IMR-90 (cell line): ENCODE data around the gene LSMEM2. TPM values are rescaled to one million over a fixed set of nuclear protein-coding genes. Genes with fewer than 3 reads are reported as not detected.

Experiments
- ATAC-seq: fragments of 200-7000 bp; cut with Tn5 transposase; 2 replicates; pipeline ENCODE4 v1.9.1; 2020; ENCODE audit warnings: low read depth, mild to moderate bottlenecking, moderate library complexity
- BruUV-seq: library from RNA; stranded (reverse); fragments of 400-500 nt; replicated peaks from 2 replicates; lab custom pipeline; 2021; lab: Mats Ljungman, UMichigan
- CTCF ChIA-PET: fragments of 300-600 bp; formaldehyde crosslinking; extraction: SDS; loops from one replicate; lab custom pipeline; 2021; ENCODE audit warnings: antibody characterized with exemption; lab: Yijun Ruan, JAX
- POLR2A ChIA-PET: fragments of 300-600 bp; sonication (Branson Sonifier 250); formaldehyde crosslinking; loops from one replicate; lab custom pipeline; 2022; ENCODE audit warnings: antibody characterized with exemption; ENCODE audit not compliant: unreplicated experiment; lab: Charles Lee
- DNase-seq: peaks from one replicate; pipeline ENCODE4 v3.0.0; 2013
- H2AFZ ChIP-seq: replicated peaks from 2 replicates; pipeline ENCODE3; 2013; ENCODE audit warnings: low read length, mild to moderate bottlenecking; ENCODE audit not compliant: poor library complexity
- H2AK5ac ChIP-seq: 2 replicates; pipeline ENCODE4 v1.6.1; 2013; ENCODE audit warnings: low read depth, low read length, inconsistent platforms
- H2AK9ac ChIP-seq: replicated peaks from 2 replicates; pipeline ENCODE3; 2013; ENCODE audit warnings: mild to moderate bottlenecking, low read depth, low read length, moderate library complexity; ENCODE audit not compliant: poor library complexity
- H2BK120ac ChIP-seq: 2 replicates; pipeline ENCODE4 v1.6.1; 2013; ENCODE audit warnings: low read depth, low read length, inconsistent platforms
- H2BK15ac ChIP-seq: 3 replicates; pipeline ENCODE4 v1.6.1; 2013; ENCODE audit warnings: low read depth, low read length, inconsistent platforms
- H2BK20ac ChIP-seq: 2 replicates; pipeline ENCODE4 v1.6.1; 2013; ENCODE audit warnings: low read depth, mild to moderate bottlenecking, inconsistent platforms, low read length, moderate library complexity
- H2BK5ac ChIP-seq: 2 replicates; pipeline ENCODE4 v1.6.1; 2013; ENCODE audit warnings: mild to moderate bottlenecking, low read depth, low read length, inconsistent platforms; ENCODE audit not compliant: poor library complexity, severe bottlenecking
- H3K14ac ChIP-seq: replicated peaks from 2 replicates; pipeline ENCODE4 v1.6.1; 2013; ENCODE audit warnings: low read depth, low read length, inconsistent platforms
- H3K18ac ChIP-seq: 2 replicates; pipeline ENCODE4 v1.6.1; 2013; ENCODE audit warnings: low read depth, low read length, control low read depth
- H3K23ac ChIP-seq: 2 replicates; pipeline ENCODE4 v1.6.1; 2013; ENCODE audit warnings: low read depth, low read length, inconsistent platforms
- H3K27ac ChIP-seq: 2 replicates; pipeline ENCODE4 v1.5.1; 2013; ENCODE audit warnings: mild to moderate bottlenecking, control low read depth, low read length; ENCODE audit not compliant: insufficient read depth
- H3K27me3 ChIP-seq: 2 replicates; pipeline ENCODE4 v1.6.1; 2013; ENCODE audit warnings: low read length; ENCODE audit not compliant: control insufficient read depth, insufficient read depth
- H3K36me3 ChIP-seq: 2 replicates; pipeline ENCODE4 v1.6.1; 2013; ENCODE audit warnings: low read length, mixed read lengths; ENCODE audit not compliant: control insufficient read depth, insufficient read depth
- H3K4ac ChIP-seq: 2 replicates; pipeline ENCODE4 v1.6.1; 2013; ENCODE audit warnings: low read depth, low read length, inconsistent platforms
- H3K4me1 ChIP-seq: 2 replicates; pipeline ENCODE4 v1.6.1; 2013; ENCODE audit warnings: low read length, mixed read lengths; ENCODE audit not compliant: control insufficient read depth, insufficient read depth
- H3K4me2 ChIP-seq: 2 replicates; pipeline ENCODE4 v1.6.1; 2013; ENCODE audit warnings: low read depth, mild to moderate bottlenecking, control low read depth, low read length, moderate library complexity
- H3K4me3 ChIP-seq: 2 replicates; pipeline ENCODE4 v1.5.1; 2013; ENCODE audit warnings: low read depth, mild to moderate bottlenecking, control low read depth, low read length, moderate library complexity; ENCODE audit not compliant: insufficient read depth
- H3K56ac ChIP-seq: 2 replicates; pipeline ENCODE4 v1.6.1; 2013; ENCODE audit warnings: low read length, inconsistent platforms; ENCODE audit not compliant: insufficient read depth; ENCODE audit errors: extremely low read depth
- H3K79me1 ChIP-seq, 2 experiments: 2 replicates each; pipeline ENCODE4 v1.6.1; 2013; ENCODE audit warnings: low read length in 2 of 2, inconsistent platforms in 1 of 2, low read depth in 1 of 2
- H3K9ac ChIP-seq: 2 replicates; pipeline ENCODE4 v1.6.1; 2013; ENCODE audit warnings: low read depth, low read length, control low read depth
- H3K9me1 ChIP-seq: 2 replicates; pipeline ENCODE4 v1.6.1; 2013; ENCODE audit warnings: low read length, inconsistent platforms; ENCODE audit not compliant: insufficient read depth
- H3K9me3 ChIP-seq: 2 replicates; pipeline ENCODE4 v1.6.1; 2013; ENCODE audit warnings: low read length; ENCODE audit not compliant: control insufficient read depth, insufficient read depth
- H4K20me1 ChIP-seq: 2 replicates; pipeline ENCODE4 v1.6.1; 2013; ENCODE audit warnings: low read length, inconsistent platforms; ENCODE audit not compliant: insufficient read depth
- H4K5ac ChIP-seq: 2 replicates; pipeline ENCODE4 v1.6.1; 2013; ENCODE audit warnings: mild to moderate bottlenecking, low read depth, low read length, control low read depth
- H4K8ac ChIP-seq, 2 experiments: 2 replicates each; pipeline ENCODE4 v1.6.1; 2013; ENCODE audit warnings: low read depth in 2 of 2, low read length in 2 of 2, control low read depth in 1 of 2, inconsistent platforms in 1 of 2
- H4K91ac ChIP-seq: 2 replicates; pipeline ENCODE4 v1.6.1; 2013; ENCODE audit warnings: low read depth, low read length, inconsistent platforms; ENCODE audit not compliant: insufficient read depth
- BHLHE40 ChIP-seq: fragments of 150-350 bp; IDR thresholded peaks from 2 replicates; pipeline ENCODE4 v1.6.1; 2016; ENCODE audit warnings: mild to moderate bottlenecking, low read depth, low read length
- CHD1 ChIP-seq: IDR thresholded peaks from 2 replicates; pipeline ENCODE4 v1.6.1; 2012; ENCODE audit warnings: low read depth, low read length, improper control_type of control experiment
- SMC3 ChIP-seq: fragments of 150-350 bp; IDR thresholded peaks from 2 replicates; pipeline ENCODE4 v1.6.1; 2016; ENCODE audit warnings: low read depth, mild to moderate bottlenecking, antibody characterized with exemption, low read length, moderate library complexity
- WGBS, 2 experiments: methylation state at CpG; one replicate each; pipeline versions ENCODE4 v1.1.5 to v1.1.7; 2013; ENCODE audit warnings: missing lambda C conversion rate in 2 of 2; ENCODE audit not compliant: insufficient read length in 1 of 2; ENCODE audit errors: extremely low coverage in 2 of 2; 5-methylcytosine and 5-hydroxymethylcytosine counted together
- dilution Hi-C: fragments of 300-500 bp; cut with HindIII; formaldehyde crosslinking; loops from one replicate; pipeline ENCODE4 v1.14.3; 2018; ENCODE audit warnings: low sequenced_read_pairs; ENCODE audit not compliant: unreplicated experiment
- in situ Hi-C: fragments of 300-500 bp; cut with MboI; formaldehyde crosslinking; loops from 3 replicates; pipeline ENCODE4 v1.14.3; 2019; ENCODE audit warnings: low sequenced_read_pairs, inconsistent platforms, mixed read lengths
- intact Hi-C: fragments of 100-400 bp; cut with micrococcal nuclease; formaldehyde crosslinking; loops from 2 replicates; pipeline ENCODE4 v1.10.0; 2022
- polyA plus RNA-seq, 3 experiments: library from polyadenylated mRNA; depleted of rRNA; stranded (reverse); fragments of >200 nt; gene quantifications; 2 replicates each; pipeline ENCODE4 v1.2.3, GENCODE V29; 2012; ENCODE audit warnings: low replicate concordance in 1 of 3
- total RNA-seq: library from RNA; depleted of rRNA; stranded (reverse); fragments of >200 nt; gene quantifications from 2 replicates; pipeline ENCODE4 v1.2.3, GENCODE V29; 2012

The LSMEM2 gene
- total and polyA plus RNA-seq, 2 of the 4 experiments (the other 2 are of a cell fraction): under 0.01 TPM; not detected in 1

GRCh38 chr3:50334339-50335075 is 55.6 kb downstream of the LSMEM2 start:
- intact Hi-C loops (no loop called here), dilution Hi-C loops (no loop called here), in situ Hi-C loops (loop anchor here (25.0 kb wide), 3 partner anchors 1053 to 1828 kb away; partner anchors contain the start of genes ABHD14B, GPR62, MANF and PCBP4)
- Histone ChIP-seq H4K20me1 (peaks cover 51% of the 10 kb centered on the region), H2AK9ac (no peak overlapping the region), H3K27ac (no peak overlapping the region), H3K36me3 (peaks cover 29% of the 10 kb centered on the region), H3K56ac (no peak overlapping the region), H4K5ac (no peak overlapping the region), H3K4ac (peak overlapping the region; percentile 1), H3K23ac (peak overlapping the region; percentile 86), H2BK120ac (no peak overlapping the region), H3K27me3 (no peaks in the 10 kb centered on the region), H3K4me2 (peak overlapping the region; percentile 48), H3K9me1 (peaks cover 23% of the 10 kb centered on the region), H2AK5ac (no peak overlapping the region), H3K4me3 (no peak overlapping the region), H2BK5ac (no peak overlapping the region), H4K8ac (peak overlapping the region in 1 of 2 experiments; percentile 15; a peak in 1 of 4 replicates), H3K9me3 (no peaks in the 10 kb centered on the region), H4K91ac (no peak overlapping the region), H3K79me1 (peaks cover 39 to 68% of the 10 kb centered on the region in 2 experiments), H3K9ac (peak overlapping the region; percentile 17), H2BK15ac (no peak overlapping the region), H3K18ac (no peak overlapping the region), H3K14ac (0 out of 2 replicates have a peak overlapping the region, but pooled peaks have one; percentile 14), H3K4me1 (peaks cover 19% of the 10 kb centered on the region), H2AFZ (no peak overlapping the region), H2BK20ac (no peak overlapping the region)
- ChIA-PET POLR2A (no interaction called here), CTCF (interaction anchor here (0.7 to 1.0 kb wide), 2 partner anchors 75 to 81 kb away, joined by 3 read pairs; no protein-coding TSS in a partner anchor)
- BruUV-seq: no TSS peak
- DNase-seq (no peak), ATAC-seq (no peak)
- WGBS, 2 experiments: 92% methylated on average over 2 of the region's 5 CpGs; no CpG with 5 or more reads in 1 of the 2 experiments
- TF ChIP-seq SMC3: no peak
- TF ChIP-seq CHD1: no peak
- TF ChIP-seq BHLHE40: no peak
